Measurements from ENCODE around the gene LMCD1.

DNA sequence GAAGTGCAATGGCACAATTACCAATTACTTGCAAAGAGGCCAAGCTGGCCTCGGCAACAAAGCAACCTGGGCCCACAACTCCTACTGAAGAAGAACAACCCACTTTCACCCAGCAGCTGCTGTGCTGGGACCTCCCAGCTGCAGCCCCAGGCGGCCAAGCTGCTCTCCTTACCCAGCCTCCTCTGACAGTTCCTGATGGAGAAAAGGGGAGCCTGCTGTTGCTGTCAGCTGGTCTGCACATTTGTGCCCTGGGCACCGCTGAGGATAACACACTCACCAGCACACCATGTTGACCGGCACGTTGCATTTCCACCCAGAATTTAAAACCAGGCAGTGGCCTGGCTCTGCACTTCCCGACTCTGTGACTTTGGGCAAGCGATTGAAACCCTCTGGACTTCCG, 109.3 kb downstream of the LMCD1 start:
- TF ChIP-seq, protein P1, sequence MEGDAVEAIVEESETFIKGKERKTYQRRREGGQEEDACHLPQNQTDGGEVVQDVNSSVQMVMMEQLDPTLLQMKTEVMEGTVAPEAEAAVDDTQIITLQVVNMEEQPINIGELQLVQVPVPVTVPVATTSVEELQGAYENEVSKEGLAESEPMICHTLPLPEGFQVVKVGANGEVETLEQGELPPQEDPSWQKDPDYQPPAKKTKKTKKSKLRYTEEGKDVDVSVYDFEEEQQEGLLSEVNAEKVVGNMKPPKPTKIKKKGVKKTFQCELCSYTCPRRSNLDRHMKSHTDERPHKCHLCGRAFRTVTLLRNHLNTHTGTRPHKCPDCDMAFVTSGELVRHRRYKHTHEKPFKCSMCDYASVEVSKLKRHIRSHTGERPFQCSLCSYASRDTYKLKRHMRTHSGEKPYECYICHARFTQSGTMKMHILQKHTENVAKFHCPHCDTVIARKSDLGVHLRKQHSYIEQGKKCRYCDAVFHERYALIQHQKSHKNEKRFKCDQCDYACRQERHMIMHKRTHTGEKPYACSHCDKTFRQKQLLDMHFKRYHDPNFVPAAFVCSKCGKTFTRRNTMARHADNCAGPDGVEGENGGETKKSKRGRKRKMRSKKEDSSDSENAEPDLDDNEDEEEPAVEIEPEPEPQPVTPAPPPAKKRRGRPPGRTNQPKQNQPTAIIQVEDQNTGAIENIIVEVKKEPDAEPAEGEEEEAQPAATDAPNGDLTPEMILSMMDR (IDR thresholded peaks at IDR 0.05): no peak
- TF ChIP-seq POLR2A (IDR thresholded peaks at IDR 0.05): no peak
